ENCODE results near the gene RNF181. TPM values are rescaled to one million over a fixed set of nuclear protein-coding genes. Genes with fewer than 3 reads are reported as not detected.
A peak's percentile ranks its signal among the peaks of the same experiment; 100 is the strongest.

Gene RNF181
- total and polyA plus RNA-seq, 2 of the 13 experiments (the other 11 are each of a cell fraction or from before 2014, with no cell fraction given) = 224 to 578 TPM

- TF ChIP-seq, protein P1, sequence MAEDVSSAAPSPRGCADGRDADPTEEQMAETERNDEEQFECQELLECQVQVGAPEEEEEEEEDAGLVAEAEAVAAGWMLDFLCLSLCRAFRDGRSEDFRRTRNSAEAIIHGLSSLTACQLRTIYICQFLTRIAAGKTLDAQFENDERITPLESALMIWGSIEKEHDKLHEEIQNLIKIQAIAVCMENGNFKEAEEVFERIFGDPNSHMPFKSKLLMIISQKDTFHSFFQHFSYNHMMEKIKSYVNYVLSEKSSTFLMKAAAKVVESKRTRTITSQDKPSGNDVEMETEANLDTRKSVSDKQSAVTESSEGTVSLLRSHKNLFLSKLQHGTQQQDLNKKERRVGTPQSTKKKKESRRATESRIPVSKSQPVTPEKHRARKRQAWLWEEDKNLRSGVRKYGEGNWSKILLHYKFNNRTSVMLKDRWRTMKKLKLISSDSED (CRISPR knock-in tag; IDR thresholded peaks at IDR 0.05) = no peak
- peak; percentile 30 for TF ChIP-seq KAT8 (CRISPR knock-in tag; IDR thresholded peaks at IDR 0.05)
- TF ChIP-seq SP5 (CRISPR knock-in tag; IDR thresholded peaks at IDR 0.05; ENCODE audit: borderline replicate concordance, low read depth) = peak; percentile 77
- TF ChIP-seq, protein P2, sequence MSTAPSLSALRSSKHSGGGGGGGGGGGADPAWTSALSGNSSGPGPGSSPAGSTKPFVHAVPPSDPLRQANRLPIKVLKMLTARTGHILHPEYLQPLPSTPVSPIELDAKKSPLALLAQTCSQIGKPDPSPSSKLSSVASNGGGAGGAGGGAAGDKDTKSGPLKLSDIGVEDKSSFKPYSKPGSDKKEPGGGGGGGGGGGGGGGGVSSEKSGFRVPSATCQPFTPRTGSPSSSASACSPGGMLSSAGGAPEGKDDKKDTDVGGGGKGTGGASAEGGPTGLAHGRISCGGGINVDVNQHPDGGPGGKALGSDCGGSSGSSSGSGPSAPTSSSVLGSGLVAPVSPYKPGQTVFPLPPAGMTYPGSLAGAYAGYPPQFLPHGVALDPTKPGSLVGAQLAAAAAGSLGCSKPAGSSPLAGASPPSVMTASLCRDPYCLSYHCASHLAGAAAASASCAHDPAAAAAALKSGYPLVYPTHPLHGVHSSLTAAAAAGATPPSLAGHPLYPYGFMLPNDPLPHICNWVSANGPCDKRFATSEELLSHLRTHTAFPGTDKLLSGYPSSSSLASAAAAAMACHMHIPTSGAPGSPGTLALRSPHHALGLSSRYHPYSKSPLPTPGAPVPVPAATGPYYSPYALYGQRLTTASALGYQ (CRISPR knock-in tag; IDR thresholded peaks at IDR 0.05) = no peak; the same call in 1 of the 2 replicates
- TF ChIP-seq POLR2A (IDR thresholded peaks at IDR 0.05; ENCODE audit: insufficient read depth in 1 of 2, low read depth in 2 of 2, low read length in 2 of 2) = peak; percentile 59 to 70; a peak in 3 of 4 replicates
- TF ChIP-seq ZIK1 (CRISPR knock-in tag; IDR thresholded peaks at IDR 0.05; ENCODE audit: borderline replicate concordance, low read depth) = no peak
- TF ChIP-seq ZNF558 (CRISPR knock-in tag; IDR thresholded peaks at IDR 0.05; ENCODE audit: borderline replicate concordance) = no peak; the same call in 1 of the 2 replicates
- peak; percentile 88 for TF ChIP-seq U2AF1 (optimal IDR thresholded peaks at IDR 0.05; ENCODE audit: low read depth, low read length)
- no peak; the same call in 1 of the 2 replicates for TF ChIP-seq ZNF629 (CRISPR knock-in tag; conservative IDR thresholded peaks at IDR 0.05)
- no peak for TF ChIP-seq BCLAF1 (IDR thresholded peaks at IDR 0.05)
- 0 out of 2 replicates have a peak, but pooled peaks have one; percentile 17 for TF ChIP-seq HNRNPL (IDR thresholded peaks at IDR 0.05; ENCODE audit: low read depth, low read length)
- TF ChIP-seq ZNF567 (CRISPR knock-in tag; IDR thresholded peaks at IDR 0.05; ENCODE audit: borderline replicate concordance) = peak; percentile 22; the same call in 1 of the 2 replicates
- TF ChIP-seq MEIS1 (CRISPR knock-in tag; IDR thresholded peaks at IDR 0.05; ENCODE audit: borderline replicate concordance) = 0 out of 2 replicates have a peak, but pooled peaks have one; percentile 20
- TF ChIP-seq, protein P3, sequence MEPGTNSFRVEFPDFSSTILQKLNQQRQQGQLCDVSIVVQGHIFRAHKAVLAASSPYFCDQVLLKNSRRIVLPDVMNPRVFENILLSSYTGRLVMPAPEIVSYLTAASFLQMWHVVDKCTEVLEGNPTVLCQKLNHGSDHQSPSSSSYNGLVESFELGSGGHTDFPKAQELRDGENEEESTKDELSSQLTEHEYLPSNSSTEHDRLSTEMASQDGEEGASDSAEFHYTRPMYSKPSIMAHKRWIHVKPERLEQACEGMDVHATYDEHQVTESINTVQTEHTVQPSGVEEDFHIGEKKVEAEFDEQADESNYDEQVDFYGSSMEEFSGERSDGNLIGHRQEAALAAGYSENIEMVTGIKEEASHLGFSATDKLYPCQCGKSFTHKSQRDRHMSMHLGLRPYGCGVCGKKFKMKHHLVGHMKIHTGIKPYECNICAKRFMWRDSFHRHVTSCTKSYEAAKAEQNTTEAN (CRISPR knock-in tag; conservative IDR thresholded peaks at IDR 0.05) = 0 out of 2 replicates have a peak, but pooled peaks have one; percentile 56
- TF ChIP-seq ZNF670 (CRISPR knock-in tag; IDR thresholded peaks at IDR 0.05; ENCODE audit: borderline replicate concordance) = peak; percentile 93; the same call in 1 of the 2 replicates
- TF ChIP-seq ZNF563 (CRISPR knock-in tag; IDR thresholded peaks at IDR 0.05) = no peak
- peak; percentile 54; the same call in 1 of the 2 replicates for TF ChIP-seq KDM1A (CRISPR knock-in tag; IDR thresholded peaks at IDR 0.05)
- TF ChIP-seq, protein P4, sequence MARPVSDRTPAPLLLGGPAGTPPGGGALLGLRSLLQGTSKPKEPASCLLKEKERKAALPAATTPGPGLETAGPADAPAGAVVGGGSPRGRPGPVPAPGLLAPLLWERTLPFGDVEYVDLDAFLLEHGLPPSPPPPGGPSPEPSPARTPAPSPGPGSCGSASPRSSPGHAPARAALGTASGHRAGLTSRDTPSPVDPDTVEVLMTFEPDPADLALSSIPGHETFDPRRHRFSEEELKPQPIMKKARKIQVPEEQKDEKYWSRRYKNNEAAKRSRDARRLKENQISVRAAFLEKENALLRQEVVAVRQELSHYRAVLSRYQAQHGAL (CRISPR knock-in tag; IDR thresholded peaks at IDR 0.05; ENCODE audit: not compliant biosample characterization) = no peak
- no peak for TF ChIP-seq ZBTB7A (CRISPR knock-in tag; IDR thresholded peaks at IDR 0.05)
- peak; percentile 40; the same call in 1 of the 2 replicates for TF ChIP-seq NR2C2 (CRISPR knock-in tag; IDR thresholded peaks at IDR 0.05; ENCODE audit: borderline replicate concordance)
Observed at GRCh38 chr2:85584857-85585780, 10.4 kb upstream of the RNF181 start (continued).
